ENCODE measurements around the gene LRRC10B. TPM values are rescaled to one million over a fixed set of nuclear protein-coding genes. Genes with fewer than 3 reads are reported as not detected.
"Not testable (repeated sequence)": the region's sequence is repeated elsewhere in the genome, so short reads cannot be mapped to it uniquely, and the experiment has no call there.

The LRRC10B gene
- total RNA-seq (2021) (1.0 and 1.1 TPM in 2 replicates), Bru-seq, nascent RNA (percentile 20 among the genes with signal in this experiment), BruChase-seq, experiment 1, labeled RNA remaining after a 2-hour chase (percentile 20 among the genes with signal in this experiment), BruChase-seq, experiment 2, labeled RNA remaining after a 6-hour chase (percentile 29 among the genes with signal in this experiment)
- long read RNA-seq, partial matches to known transcripts = 0 of 1 reads
- long read RNA-seq, other reads (novel, unspliced or antisense) = 0 of 1 reads

DNA sequence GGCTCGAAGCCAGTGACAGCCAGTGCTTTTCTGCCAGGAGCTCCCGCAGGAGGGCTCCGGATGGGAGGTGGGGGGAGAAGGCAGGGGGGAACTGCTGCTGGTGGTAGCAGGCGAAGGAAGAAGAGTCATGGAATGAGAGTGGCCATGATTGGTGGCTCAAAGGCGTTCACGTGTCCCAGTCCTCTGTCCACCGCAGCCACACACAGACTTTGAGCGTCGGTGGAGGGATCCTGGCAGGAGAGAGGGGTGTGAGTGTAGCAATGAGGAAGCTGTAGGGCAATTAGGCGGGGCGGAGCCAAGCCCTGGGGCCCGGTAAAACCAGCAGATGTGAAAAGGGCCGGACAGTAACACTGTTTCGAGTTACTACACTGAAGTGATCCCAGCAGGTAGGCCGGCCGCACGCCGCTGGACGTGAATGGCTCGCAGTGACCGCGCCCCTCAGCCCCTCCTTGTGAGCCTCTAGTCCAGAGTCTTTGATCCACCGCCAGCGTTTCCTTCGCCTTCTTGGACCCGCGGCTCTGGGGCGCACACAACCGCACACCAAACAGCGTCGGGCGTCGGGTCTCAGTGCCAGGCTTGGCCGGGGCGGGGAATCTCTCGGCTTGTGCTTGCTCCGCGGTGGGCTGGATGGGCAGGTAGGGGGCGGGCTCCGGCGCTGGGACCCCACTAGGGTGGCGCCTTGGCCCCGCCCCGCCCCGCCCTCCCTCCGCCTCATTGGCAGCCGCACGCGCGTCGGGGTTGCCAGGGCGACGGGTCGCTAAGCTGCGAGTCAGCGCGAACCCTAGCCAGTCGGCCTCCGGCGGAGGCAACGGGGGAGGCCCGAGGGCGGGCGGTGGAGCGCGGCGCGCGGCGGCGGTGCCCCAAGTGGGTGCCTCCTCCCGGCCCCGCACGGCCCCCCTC, at the start of gene LRRC10B:
LRRC10B (plus strand) TSS at position 788 of the 900 bp plus-strand sequence. CDS start 250 bp downstream, outside the sequence.
- H3K36me3 ChIP-seq (ENCODE audit: low read depth) = no peaks in the 10 kb centered on the region
- H3K27ac ChIP-seq = no peak within 1 kb of the TSS
- peak; percentile 98 for TF ChIP-seq EZH2 (IDR thresholded peaks at IDR 0.05; ENCODE audit: low read depth)
- TF ChIP-seq, protein P1, sequence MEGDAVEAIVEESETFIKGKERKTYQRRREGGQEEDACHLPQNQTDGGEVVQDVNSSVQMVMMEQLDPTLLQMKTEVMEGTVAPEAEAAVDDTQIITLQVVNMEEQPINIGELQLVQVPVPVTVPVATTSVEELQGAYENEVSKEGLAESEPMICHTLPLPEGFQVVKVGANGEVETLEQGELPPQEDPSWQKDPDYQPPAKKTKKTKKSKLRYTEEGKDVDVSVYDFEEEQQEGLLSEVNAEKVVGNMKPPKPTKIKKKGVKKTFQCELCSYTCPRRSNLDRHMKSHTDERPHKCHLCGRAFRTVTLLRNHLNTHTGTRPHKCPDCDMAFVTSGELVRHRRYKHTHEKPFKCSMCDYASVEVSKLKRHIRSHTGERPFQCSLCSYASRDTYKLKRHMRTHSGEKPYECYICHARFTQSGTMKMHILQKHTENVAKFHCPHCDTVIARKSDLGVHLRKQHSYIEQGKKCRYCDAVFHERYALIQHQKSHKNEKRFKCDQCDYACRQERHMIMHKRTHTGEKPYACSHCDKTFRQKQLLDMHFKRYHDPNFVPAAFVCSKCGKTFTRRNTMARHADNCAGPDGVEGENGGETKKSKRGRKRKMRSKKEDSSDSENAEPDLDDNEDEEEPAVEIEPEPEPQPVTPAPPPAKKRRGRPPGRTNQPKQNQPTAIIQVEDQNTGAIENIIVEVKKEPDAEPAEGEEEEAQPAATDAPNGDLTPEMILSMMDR (conservative IDR thresholded peaks at IDR 0.05) = no peak
- no peaks in the 10 kb centered on the region for H3K9me2 ChIP-seq (ENCODE audit: insufficient read depth)
- peak; percentile 46 to 58 for DNase-seq
- peaks cover 16% of the 10 kb centered on the region; the same call in 1 of the 2 replicates for H3F3A ChIP-seq (ENCODE audit: insufficient read depth, low read depth)
- intact Hi-C loops (cut with micrococcal nuclease; ENCODE audit: unreplicated experiment) = no loop called here
- no peaks in the 10 kb centered on the region for H4K20me1 ChIP-seq (ENCODE audit: insufficient read depth)
- CTCF ChIA-PET = interaction anchor here (0.6 to 0.7 kb wide), 2 partner anchors 73 to 690 kb away, joined by 3 to 6 read pairs; partner anchors contain the start of gene SYT7
- H3K27me3 ChIP-seq (ENCODE audit: insufficient read depth, low read depth) = peaks cover 28% of the 10 kb centered on the region
- peak within 1 kb of the TSS; percentile 78 for H3K4me2 ChIP-seq
- peaks cover 41% of the 10 kb centered on the region for H3K4me1 ChIP-seq (replicated peaks; ENCODE audit: insufficient read depth)
- no peaks in the 10 kb centered on the region for H3K79me2 ChIP-seq (ENCODE audit: low read depth)
- no TSS peak for BruUV-seq (replicated peaks)
- peak within 1 kb of the TSS; percentile 76 for H2AFZ ChIP-seq
- POLR2A ChIA-PET (ENCODE audit: unreplicated experiment) = no interaction called here
- no peaks in the 10 kb centered on the region for H3K9me3 ChIP-seq (ENCODE audit: insufficient read depth, low read depth)
- H3K4me3 ChIP-seq = peak within 1 kb of the TSS; percentile 48; the same call in 1 of the 2 replicates

DNA sequence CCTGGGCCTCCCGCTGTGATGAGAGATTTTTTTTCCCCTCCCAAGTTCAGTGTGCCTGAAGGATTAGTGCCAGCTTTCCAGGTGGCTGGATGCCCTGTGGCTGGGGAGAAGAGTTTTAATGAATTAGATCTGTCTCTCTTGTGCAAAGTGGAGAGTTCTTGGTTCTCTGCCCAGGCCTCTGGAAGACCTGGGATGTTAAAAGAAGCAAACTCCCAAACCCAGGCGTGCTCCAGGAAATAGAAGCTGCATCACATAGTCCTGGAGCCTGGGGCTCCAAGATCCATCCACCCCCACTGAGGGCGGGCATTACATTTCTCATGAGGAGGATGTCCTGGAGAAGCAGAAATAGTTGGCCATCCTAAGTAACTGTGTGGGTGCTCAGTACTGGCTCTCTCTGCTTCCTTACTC, 48.1 kb upstream of the LRRC10B start:
- Histone ChIP-seq H3K4me1 (replicated peaks; ENCODE audit: insufficient read depth) (no peaks in the 10 kb centered on the region), H4K20me1 (ENCODE audit: insufficient read depth) (0 out of 2 replicates have a peak, but pooled peaks cover 4% of the 10 kb centered on the region), H3K79me2 (ENCODE audit: low read depth) (no peaks in the 10 kb centered on the region), H3K4me2 (no peak overlapping the region), H3K27me3 (ENCODE audit: insufficient read depth, low read depth) (no peaks in the 10 kb centered on the region), H2AFZ (no peak overlapping the region), H3K4me3 (no peak overlapping the region), H3K27ac (no peak overlapping the region), H3K9me3 (ENCODE audit: insufficient read depth, low read depth) (no peaks in the 10 kb centered on the region), H3K36me3 (ENCODE audit: low read depth) (no peaks in the 10 kb centered on the region), H3K9me2 (ENCODE audit: insufficient read depth) (no peaks in the 10 kb centered on the region), H3F3A (ENCODE audit: insufficient read depth, low read depth) (no peaks in the 10 kb centered on the region; the same call in 1 of the 2 replicates)
- DNase-seq = no peak
- CTCF ChIA-PET = no interaction called here
- TF ChIP-seq EZH2 (IDR thresholded peaks at IDR 0.05; ENCODE audit: low read depth) = no peak
- TF ChIP-seq, protein P1 (conservative IDR thresholded peaks at IDR 0.05) = no peak
- intact Hi-C loops (cut with micrococcal nuclease; ENCODE audit: unreplicated experiment) = no loop called here
- POLR2A ChIA-PET (ENCODE audit: unreplicated experiment) = interaction anchor here (0.6 kb wide), 1 partner anchor 53 kb away, joined by 7 read pairs; no protein-coding TSS in a partner anchor
- BruUV-seq (replicated peaks) = no TSS peak

DNA sequence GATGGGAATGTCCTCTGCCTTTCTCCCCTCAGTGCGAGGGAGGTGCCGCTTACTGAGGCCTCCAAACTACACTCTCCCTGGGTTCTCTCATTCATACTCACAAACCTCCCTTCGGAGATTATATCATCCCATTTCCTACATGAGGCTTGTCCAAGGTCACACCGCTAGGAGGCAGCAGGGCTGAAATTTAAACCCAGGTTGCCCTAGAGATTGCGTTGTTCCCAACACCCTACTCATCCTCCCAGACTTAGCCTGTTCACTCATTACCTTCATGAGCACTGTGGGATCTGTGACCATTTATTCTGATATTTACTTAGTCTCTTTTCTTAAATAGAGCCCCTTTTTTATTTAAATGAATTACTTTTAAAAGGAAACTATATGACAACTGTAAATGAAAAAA, 47.6 kb upstream of the LRRC10B start:
- Histone ChIP-seq H2AFZ (no peak overlapping the region), H3K36me3 (ENCODE audit: low read depth) (no peaks in the 10 kb centered on the region), H3K4me3 (no peak overlapping the region), H3K4me2 (no peak overlapping the region), H3K4me1 (replicated peaks; ENCODE audit: insufficient read depth) (no peaks in the 10 kb centered on the region), H3F3A (ENCODE audit: insufficient read depth, low read depth) (no peaks in the 10 kb centered on the region; the same call in 1 of the 2 replicates), H4K20me1 (ENCODE audit: insufficient read depth) (0 out of 2 replicates have a peak, but pooled peaks cover 4% of the 10 kb centered on the region), H3K79me2 (ENCODE audit: low read depth) (no peaks in the 10 kb centered on the region), H3K9me2 (ENCODE audit: insufficient read depth) (no peaks in the 10 kb centered on the region), H3K9me3 (ENCODE audit: insufficient read depth, low read depth) (no peaks in the 10 kb centered on the region), H3K27me3 (ENCODE audit: insufficient read depth, low read depth) (no peaks in the 10 kb centered on the region), H3K27ac (no peak overlapping the region)
- no TSS peak for BruUV-seq (replicated peaks)
- ChIA-PET CTCF (no interaction called here), POLR2A (ENCODE audit: unreplicated experiment) (interaction anchor here (0.7 kb wide), 1 partner anchor 635 kb away, joined by 8 read pairs; no protein-coding TSS in a partner anchor)
- TF ChIP-seq, protein P1 (conservative IDR thresholded peaks at IDR 0.05) = no peak
- no peak for TF ChIP-seq EZH2 (IDR thresholded peaks at IDR 0.05; ENCODE audit: low read depth)
- intact Hi-C loops (cut with micrococcal nuclease; ENCODE audit: unreplicated experiment) = no loop called here
- no peak for DNase-seq

DNA sequence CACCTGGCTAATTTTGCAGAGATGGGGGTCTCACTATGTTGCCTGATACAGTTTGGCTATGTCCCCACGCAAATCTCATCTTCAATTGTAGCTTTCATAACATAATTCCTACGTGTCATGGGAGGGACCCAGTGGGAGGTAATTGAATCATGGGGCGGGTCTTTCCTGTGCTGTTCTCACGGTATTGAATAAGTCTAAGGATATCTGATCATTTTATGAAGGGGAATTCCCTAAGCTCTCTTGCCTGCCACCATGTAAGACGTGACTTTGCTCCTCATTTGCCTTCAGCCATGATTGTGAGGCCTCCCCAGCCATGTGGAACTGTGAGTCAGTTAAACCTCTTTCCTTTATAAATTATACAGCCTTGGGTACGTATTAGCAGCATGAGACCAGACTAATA, 40.9 kb upstream of the LRRC10B start:
- H4K20me1 ChIP-seq (ENCODE audit: insufficient read depth); H3K79me2 ChIP-seq (ENCODE audit: low read depth); H3K4me1 ChIP-seq (replicated peaks; ENCODE audit: insufficient read depth); BruUV-seq (replicated peaks); H3K9me2 ChIP-seq (ENCODE audit: insufficient read depth); H3K4me3 ChIP-seq; H3F3A ChIP-seq (ENCODE audit: insufficient read depth, low read depth); H2AFZ ChIP-seq; H3K36me3 ChIP-seq (ENCODE audit: low read depth); H3K27me3 ChIP-seq (ENCODE audit: insufficient read depth, low read depth); H3K27ac ChIP-seq; CTCF ChIA-PET; DNase-seq; H3K9me3 ChIP-seq (ENCODE audit: insufficient read depth, low read depth); H3K4me2 ChIP-seq; intact Hi-C loops (cut with micrococcal nuclease; ENCODE audit: unreplicated experiment): not testable (repeated sequence)
- POLR2A ChIA-PET (ENCODE audit: unreplicated experiment) = interaction anchor here (0.7 kb wide), 1 partner anchor 627 kb away, joined by 3 read pairs; no protein-coding TSS in a partner anchor

All from PC-9 (cell line).